K562 (cell line): Measurements from ENCODE around the gene KRTAP9-4. TPM values are rescaled to one million over a fixed set of nuclear protein-coding genes. Genes with fewer than 3 reads are reported as not detected.
A peak's percentile ranks its signal among the peaks of the same experiment; 100 is the strongest.

ENCODE experiments used
- ATAC-seq: fragments of 200-7000 bp; cut with Tn5 transposase; 3 replicates; pipeline ENCODE4 v1.9.1; 2020; ENCODE audit warnings: moderate library complexity
- BruUV-seq: library from RNA; stranded (reverse); fragments of 400-500 nt; replicated peaks from 2 replicates; lab custom pipeline; 2021; lab: Mats Ljungman, UMichigan
- CTCF ChIA-PET: fragments of 300-600 bp; formaldehyde crosslinking; extraction: SDS; loops from one replicate; lab custom pipeline; 2021; ENCODE audit warnings: low intra/inter-chr PET ratio; lab: Yijun Ruan, JAX
- POLR2A ChIA-PET: fragments of 300-600, 350-650 bp; sonication (Branson Sonifier 250); formaldehyde crosslinking; extraction: SDS; loops from one replicate; lab custom pipeline; 2021; ENCODE audit warnings: antibody characterized with exemption, inconsistent platforms; lab: Yijun Ruan, JAX
- DNase-seq, 4 experiments: peaks; one replicate each; pipeline versions ENCODE4 v3.0.0 to v3.0.0-alpha.2; 2011 to 2018; ENCODE audit warnings: low spot score in 3 of 4, mixed read lengths in 3 of 4; ENCODE audit errors: extremely low read depth in 1 of 4
- FAIRE-seq: peaks from 2 replicates; lab custom pipeline; 2011; peaks lifted over from hg19 to GRCh38; lab: Jason Lieb, UNC
- H2AFZ ChIP-seq: 2 replicates; pipeline ENCODE4 v1.6.0; 2011; ENCODE audit warnings: low read depth, low read length, control low read depth, inconsistent platforms
- H3K27ac ChIP-seq: fragments of 200-600 bp; 3 replicates; pipeline ENCODE4 v1.8.0; 2011; ENCODE audit warnings: low read depth, mild to moderate bottlenecking, control low read depth, inconsistent platforms, low read length, moderate library complexity, mixed read lengths; ENCODE audit errors: extremely low read depth
- H3K27me3 ChIP-seq, 2 experiments: fragments of 300-600 bp in 1 of 2; 2 replicates in 1 of 2; 3 replicates in 1 of 2; pipeline versions ENCODE4 v1.6.0 to v1.8.0; 2011; ENCODE audit warnings: inconsistent platforms in 2 of 2, low read length in 2 of 2, mild to moderate bottlenecking in 1 of 2, mixed read lengths in 1 of 2, moderate library complexity in 1 of 2; ENCODE audit not compliant: control insufficient read depth in 2 of 2, insufficient read depth in 2 of 2
- H3K36me3 ChIP-seq: fragments of 300-600 bp; 3 replicates; pipeline ENCODE4 v1.8.0; 2011; ENCODE audit warnings: mild to moderate bottlenecking, low read length, inconsistent platforms; ENCODE audit not compliant: control insufficient read depth, insufficient read depth
- H3K4me1 ChIP-seq, 2 experiments: fragments of 200-600 bp in 1 of 2; replicated peaks in 1 of 2; 2 replicates in 1 of 2; 3 replicates in 1 of 2; pipeline versions ENCODE4 v1.5.1 to v1.8.0; 2011; ENCODE audit warnings: inconsistent platforms in 2 of 2, low read length in 2 of 2, mild to moderate bottlenecking in 1 of 2, mixed read lengths in 1 of 2, moderate library complexity in 1 of 2; ENCODE audit not compliant: control insufficient read depth in 2 of 2, insufficient read depth in 2 of 2
- H3K4me2 ChIP-seq: 2 replicates; pipeline ENCODE4 v1.6.1; 2011; ENCODE audit warnings: low read length, control low read depth, inconsistent platforms, mixed read lengths; ENCODE audit not compliant: insufficient read depth
- H3K4me3 ChIP-seq: fragments of 200-600 bp; sonication (generic), shearing (Covaris generic); 2 replicates; pipeline ENCODE4 v1.5.1; 2016; ENCODE audit warnings: control low read depth, inconsistent platforms
- H3K79me2 ChIP-seq: fragments of 200-600 bp; 3 replicates; pipeline ENCODE4 v1.8.0; 2011; ENCODE audit warnings: low read length, inconsistent platforms; ENCODE audit not compliant: control insufficient read depth, insufficient read depth
- H3K9ac ChIP-seq, 2 experiments: 2 replicates each; pipeline versions ENCODE4 v1.6.0 to v1.6.1; 2011; ENCODE audit warnings: low read depth in 2 of 2, low read length in 2 of 2, control low read depth in 1 of 2, inconsistent platforms in 1 of 2, mild to moderate bottlenecking in 1 of 2, mixed read lengths in 1 of 2; ENCODE audit not compliant: insufficient read depth in 1 of 2
- H3K9me1 ChIP-seq: one replicate; pipeline ENCODE4 v1.6.0; 2011; ENCODE audit warnings: inconsistent platforms, mild to moderate bottlenecking, low read length, moderate library complexity; ENCODE audit not compliant: control insufficient read depth, insufficient read depth
- H3K9me3 ChIP-seq: replicated peaks from 2 replicates; pipeline ENCODE4 v1.5.1; 2011; ENCODE audit warnings: low read depth, low read length, inconsistent platforms; ENCODE audit not compliant: control insufficient read depth, insufficient read depth
- H4K20me1 ChIP-seq: replicated peaks from 2 replicates; pipeline ENCODE4 v1.6.1; 2011; ENCODE audit warnings: low read length, inconsistent platforms, mixed read lengths; ENCODE audit not compliant: control insufficient read depth, insufficient read depth
- GTF2B ChIP-seq: IDR thresholded peaks from 2 replicates; pipeline ENCODE4 v1.6.1; 2011; ENCODE audit not compliant: insufficient read length; ENCODE audit errors: extremely low read depth
- HDAC2 ChIP-seq: fragments of 450-650 bp; IDR thresholded peaks from 2 replicates; pipeline ENCODE4 v1.6.1; 2016; ENCODE audit warnings: mild to moderate bottlenecking
- JUND ChIP-seq, 2 experiments: IDR thresholded peaks; 2 replicates in 1 of 2; 3 replicates in 1 of 2; pipeline ENCODE4 v1.6.1; 2011; ENCODE audit warnings: borderline replicate concordance in 2 of 2, low read depth in 2 of 2, low read length in 2 of 2, improper control_type of control experiment in 1 of 2, missing biosample characterization in 1 of 2, missing genetic modification characterization in 1 of 2, missing genetic modification reagents in 1 of 2
- MTA3 ChIP-seq: fragments of 450-650 bp; formaldehyde crosslinking; IDR thresholded peaks from 2 replicates; pipeline ENCODE4 v1.6.1; 2017; ENCODE audit warnings: mild to moderate bottlenecking, borderline replicate concordance
- RBM25 ChIP-seq: fragments of 200-400 bp; formaldehyde crosslinking; IDR thresholded peaks from 2 replicates; pipeline ENCODE4 v1.6.1; 2018; ENCODE audit warnings: low read length, low read depth, moderate library complexity; ENCODE audit not compliant: severe bottlenecking
- SRF ChIP-seq, 2 experiments: fragments of 250-450, 450-650 bp in 1 of 2; sonication (Bioruptor Pico) in 1 of 2; sonication (generic) in 1 of 2; formaldehyde crosslinking; IDR thresholded peaks; 2 replicates each; pipeline versions ENCODE4 v1.5.0 to v1.5.1; 2020 to 2022; ENCODE audit warnings: mild to moderate bottlenecking in 1 of 2, missing genetic modification reagents in 1 of 2
- TAF15 ChIP-seq: fragments of 200-400 bp; formaldehyde crosslinking; IDR thresholded peaks from 2 replicates; pipeline ENCODE4 v1.6.1; 2017; ENCODE audit warnings: mild to moderate bottlenecking, low read depth, low read length, moderate library complexity
- ZNF146 ChIP-seq: IDR thresholded peaks from one replicate; pipeline ENCODE4 v1.6.1; 2018; ENCODE audit warnings: missing compliant biosample characterization; ENCODE audit not compliant: unreplicated experiment
- ZNF316 ChIP-seq: fragments of 450-650 bp; IDR thresholded peaks from 2 replicates; pipeline ENCODE4 v1.6.1; 2016
- ZNF444 ChIP-seq: fragments of 250-450 bp; sonication (Bioruptor Pico); IDR thresholded peaks from 2 replicates; pipeline ENCODE4 v1.4.0; 2020; ENCODE audit warnings: mild to moderate bottlenecking, moderate library complexity
- WGBS: fragments of 100-300 bp; shearing (Covaris generic); methylation state at CpG from one replicate; pipeline ENCODE4 v1.1.6; 2016; ENCODE audit warnings: low coverage, mixed read lengths; ENCODE audit not compliant: insufficient coverage; ENCODE audit errors: missing lambda C conversion rate; 5-methylcytosine and 5-hydroxymethylcytosine counted together
- in situ Hi-C: fragments of 300-500 bp; cut with MboI; formaldehyde crosslinking; loops from 4 replicates; pipeline ENCODE4 v1.15.0; 2018; ENCODE audit warnings: inconsistent platforms, mixed read lengths
- intact Hi-C: fragments of 100-400 bp; cut with micrococcal nuclease; formaldehyde crosslinking; loops from 2 replicates; pipeline ENCODE4 v1.14.2; 2022
- polyA plus RNA-seq, 8 experiments: library from polyadenylated mRNA; depleted of rRNA in 4 of 8; stranded (reverse) in 5 of 8; unstranded in 3 of 8; fragments of >200 nt; fragmentation: Nextera tagmentation in 2 of 8; fragmentation: Illumina TruSeq in 1 of 8; extraction: Ambion mirVana in 2 of 8; extraction: Trizol in 1 of 8; gene quantifications; 2 replicates each; pipeline versions ENCODE4 v1.2.1 to v1.2.3, GENCODE V29; 2011 to 2014; ENCODE audit warnings: inconsistent platforms in 1 of 8, missing spikeins in 1 of 8
- total RNA-seq, 7 experiments: library from RNA; depleted of rRNA in 6 of 7; stranded (reverse); fragments of >200 nt in 6 of 7; fragmentation: Illumina TruSeq in 2 of 7; extraction: Trizol in 2 of 7; gene quantifications; 2 replicates each; pipeline versions ENCODE4 v1.2.1 to v1.2.3, GENCODE V29; 2011 to 2021; ENCODE audit warnings: low replicate concordance in 1 of 7

Gene KRTAP9-4
- total and polyA plus RNA-seq, 9 of the 15 experiments (the other 6 are each of a cell fraction or from before 2014, with no cell fraction given): not detected

GRCh38 chr17:41215681-41216080 lies 33.8 kb upstream of the KRTAP9-4 start:
- Histone ChIP-seq H3K9ac (no peak overlapping the region), H3K9me1 (no peaks in the 10 kb centered on the region), H3K36me3 (no peaks in the 10 kb centered on the region), H3K4me1 (no peaks in the 10 kb centered on the region; a peak in 1 of 5 replicates), H3K27me3 (peaks cover 0 to 15% of the 10 kb centered on the region in 2 experiments; a peak in 3 of 5 replicates), H3K9me3 (no peaks in the 10 kb centered on the region), H2AFZ (no peak overlapping the region), H4K20me1 (no peaks in the 10 kb centered on the region), H3K79me2 (no peaks in the 10 kb centered on the region), H3K27ac (no peak overlapping the region), H3K4me3 (no peak overlapping the region), H3K4me2 (no peak overlapping the region)
- POLR2A ChIA-PET: no interaction called here
- CTCF ChIA-PET: no interaction called here
- TF ChIP-seq ZNF316 (no peak), MTA3 (no peak), ZNF146 (CRISPR knock-in tag) (peak; percentile 66), HDAC2 (no peak), SRF (CRISPR knock-in tag; IDR thresholded peaks at IDR 0.05) (no peak), ZNF444 (CRISPR knock-in tag) (no peak), GTF2B (no peak), RBM25 (peak; percentile 9), JUND (IDR thresholded peaks at IDR 0.05; ENCODE audit: borderline replicate concordance, low read depth, low read length) (no peak), JUND (tag; IDR thresholded peaks at IDR 0.05; ENCODE audit: borderline replicate concordance, low read depth, low read length) (no peak), TAF15 (no peak)
- BruUV-seq: no TSS peak
- intact Hi-C loops: no loop called here
- 0% methylated on average over 1 of the region's 1 CpG for WGBS
- no peak for ATAC-seq
- FAIRE-seq: no peak
- no peak for DNase-seq
- in situ Hi-C loops: no loop called here
